ENCODE measurements around the gene COASY.

GRCh38 chr17:42544874-42545283 lies 17.1 kb upstream of the COASY start:
- TF ChIP-seq EP300 (IDR thresholded peaks at IDR 0.05): no peak
- no peak for TF ChIP-seq CTCF (IDR thresholded peaks at IDR 0.05)
